BJ (cell line): ENCODE measurements around the gene C14orf119. TPM values are rescaled to one million over a fixed set of nuclear protein-coding genes. Genes with fewer than 3 reads are reported as not detected.

ENCODE experiments used
- CTCF ChIA-PET: fragments of 350-600 bp; formaldehyde crosslinking; extraction: SDS; loops from one replicate; lab custom pipeline; 2021; ENCODE audit warnings: antibody characterized with exemption, inconsistent platforms; lab: Yijun Ruan, JAX
- POLR2A ChIA-PET: fragments of 300-600 bp; sonication (Branson Sonifier 250); formaldehyde crosslinking; extraction: SDS; loops from one replicate; lab custom pipeline; 2021; ENCODE audit warnings: antibody characterized with exemption; lab: Charles Lee
- DNase-seq: peaks from one replicate; pipeline ENCODE4 v3.0.0-alpha.2; 2011; ENCODE audit warnings: low read depth
- H3K27me3 ChIP-seq: 2 replicates; pipeline ENCODE4 v1.6.0; 2011; ENCODE audit warnings: low read length; ENCODE audit not compliant: control insufficient read depth, insufficient read depth
- H3K36me3 ChIP-seq: 2 replicates; pipeline ENCODE4 v1.5.1; 2011; ENCODE audit warnings: low read length; ENCODE audit not compliant: control insufficient read depth, insufficient read depth
- H3K4me3 ChIP-seq: 2 replicates; pipeline ENCODE4 v1.5.1; 2011; ENCODE audit warnings: low read depth, mild to moderate bottlenecking, control low read depth, low read length
- polyA plus RNA-seq: library from polyadenylated mRNA; depleted of rRNA; stranded (reverse); fragments of >200 nt; gene quantifications from 2 replicates; pipeline ENCODE4 v1.2.3, GENCODE V29; 2011
- TF ChIP-seq, protein P1 (sequence below): IDR thresholded peaks from 2 replicates; pipeline ENCODE4 v1.5.1; 2011; ENCODE audit warnings: low read depth, mild to moderate bottlenecking, control low read depth, inconsistent platforms, low read length, moderate library complexity; ENCODE audit not compliant: insufficient read depth

C14orf119 gene
- polyA plus RNA-seq, 1 experiment = 104 TPM

- H3K4me3 ChIP-seq = no peak overlapping the region
- no peaks in the 10 kb centered on the region for H3K27me3 ChIP-seq
- no peaks in the 10 kb centered on the region for H3K36me3 ChIP-seq
- ChIA-PET CTCF (interaction anchor here (1.2 to 24.8 kb wide), 3 partner anchors 9 to 66 kb away, joined by 4 to 815 read pairs (median 9); partner anchors contain the start of genes CDH24 and SLC7A8), POLR2A (no interaction called here)
- no peak for DNase-seq
- TF ChIP-seq, protein P1, sequence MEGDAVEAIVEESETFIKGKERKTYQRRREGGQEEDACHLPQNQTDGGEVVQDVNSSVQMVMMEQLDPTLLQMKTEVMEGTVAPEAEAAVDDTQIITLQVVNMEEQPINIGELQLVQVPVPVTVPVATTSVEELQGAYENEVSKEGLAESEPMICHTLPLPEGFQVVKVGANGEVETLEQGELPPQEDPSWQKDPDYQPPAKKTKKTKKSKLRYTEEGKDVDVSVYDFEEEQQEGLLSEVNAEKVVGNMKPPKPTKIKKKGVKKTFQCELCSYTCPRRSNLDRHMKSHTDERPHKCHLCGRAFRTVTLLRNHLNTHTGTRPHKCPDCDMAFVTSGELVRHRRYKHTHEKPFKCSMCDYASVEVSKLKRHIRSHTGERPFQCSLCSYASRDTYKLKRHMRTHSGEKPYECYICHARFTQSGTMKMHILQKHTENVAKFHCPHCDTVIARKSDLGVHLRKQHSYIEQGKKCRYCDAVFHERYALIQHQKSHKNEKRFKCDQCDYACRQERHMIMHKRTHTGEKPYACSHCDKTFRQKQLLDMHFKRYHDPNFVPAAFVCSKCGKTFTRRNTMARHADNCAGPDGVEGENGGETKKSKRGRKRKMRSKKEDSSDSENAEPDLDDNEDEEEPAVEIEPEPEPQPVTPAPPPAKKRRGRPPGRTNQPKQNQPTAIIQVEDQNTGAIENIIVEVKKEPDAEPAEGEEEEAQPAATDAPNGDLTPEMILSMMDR = no peak
These were observed 28.1 kb downstream of the C14orf119 start for GRCh38 chr14:23123419-23123818.

- H3K4me3 ChIP-seq = no peak overlapping the region
- H3K27me3 ChIP-seq = no peaks in the 10 kb centered on the region
- ChIA-PET POLR2A (no interaction called here), CTCF (interaction anchor here (1.0 to 24.8 kb wide), 4 partner anchors 10 to 56 kb away, joined by 3 to 815 read pairs (median 7); partner anchors contain the start of gene SLC7A8)
- TF ChIP-seq, protein P1 = no peak
- no peaks in the 10 kb centered on the region for H3K36me3 ChIP-seq
- no peak for DNase-seq
These were observed 29.1 kb downstream of the C14orf119 start for GRCh38 chr14:23124337-23124954.

- no peak for DNase-seq
- ChIA-PET POLR2A (no interaction called here), CTCF (interaction anchor here (0.7 to 24.8 kb wide), 5 partner anchors 11 to 56 kb away, joined by 3 to 815 read pairs (median 5); partner anchors contain the start of gene SLC7A8)
- no peaks in the 10 kb centered on the region for H3K27me3 ChIP-seq
- no peaks in the 10 kb centered on the region for H3K36me3 ChIP-seq
- TF ChIP-seq, protein P1 = no peak
- H3K4me3 ChIP-seq = no peak overlapping the region
These were observed 29.7 kb downstream of the C14orf119 start for GRCh38 chr14:23125011-23125410.

GRCh38 chr14:23125933-23126524, 30.7 kb downstream of the C14orf119 start:
- H3K27me3 ChIP-seq = no peaks in the 10 kb centered on the region
- no peak overlapping the region for H3K4me3 ChIP-seq
- H3K36me3 ChIP-seq = no peaks in the 10 kb centered on the region
- DNase-seq = no peak
- ChIA-PET CTCF (interaction anchor here (1.3 to 24.8 kb wide), 3 partner anchors 10 to 53 kb away, joined by 3 to 815 read pairs (median 9); partner anchors contain the start of gene SLC7A8), POLR2A (no interaction called here)
- TF ChIP-seq, protein P1 = no peak

DNA sequence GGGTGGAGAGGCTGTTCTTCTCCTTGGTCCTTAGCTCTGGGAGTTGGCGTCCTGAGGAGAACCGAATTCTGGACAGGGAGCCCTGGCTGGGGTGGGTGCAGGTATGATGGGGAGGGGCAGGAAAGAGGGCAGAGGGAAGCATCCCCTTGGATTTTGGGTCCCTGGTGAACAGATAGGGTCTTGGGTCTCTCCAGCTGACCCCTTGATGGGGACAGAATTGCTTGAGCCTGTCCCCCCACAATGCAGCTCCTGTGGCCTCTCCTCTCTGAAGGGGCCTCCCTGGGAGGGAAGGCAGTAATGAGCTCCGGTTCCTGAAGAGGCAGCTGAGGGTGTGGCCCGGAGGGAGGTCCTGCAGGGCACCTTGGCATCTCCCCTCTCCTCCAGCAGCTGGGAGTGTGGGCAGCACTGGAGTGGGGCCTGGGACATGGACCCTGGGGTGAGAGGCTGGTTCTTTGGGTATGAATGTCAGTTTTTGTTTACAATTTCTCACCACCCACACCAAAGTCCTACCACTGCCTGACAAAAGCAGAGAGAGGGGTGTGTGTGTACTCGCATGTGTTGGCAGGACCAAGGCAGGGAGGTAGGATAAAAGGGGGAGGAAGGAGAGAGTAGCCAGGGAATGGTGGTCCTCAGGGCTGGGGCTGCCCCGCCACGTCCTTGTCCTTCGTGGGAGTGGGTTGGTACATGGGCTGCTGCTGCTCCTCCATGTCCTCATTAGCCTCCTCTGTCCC, 31.4 kb downstream of the C14orf119 start:
- no peaks in the 10 kb centered on the region for H3K27me3 ChIP-seq
- TF ChIP-seq, protein P1 = no peak
- ChIA-PET POLR2A (no interaction called here), CTCF (interaction anchor here (1.3 to 24.8 kb wide), 2 partner anchors 9 to 52 kb away, joined by 3 to 815 read pairs; partner anchors contain the start of gene SLC7A8)
- H3K36me3 ChIP-seq = no peaks in the 10 kb centered on the region
- DNase-seq = no peak
- no peak overlapping the region for H3K4me3 ChIP-seq
